Measurements from ENCODE around the gene MGMT.
A peak's percentile ranks its signal among the peaks of the same experiment; 100 is the strongest.
"Not testable (repeated sequence)": the region's sequence is repeated elsewhere in the genome, so short reads cannot be mapped to it uniquely, and the experiment has no call there.

The MGMT gene

DNA sequence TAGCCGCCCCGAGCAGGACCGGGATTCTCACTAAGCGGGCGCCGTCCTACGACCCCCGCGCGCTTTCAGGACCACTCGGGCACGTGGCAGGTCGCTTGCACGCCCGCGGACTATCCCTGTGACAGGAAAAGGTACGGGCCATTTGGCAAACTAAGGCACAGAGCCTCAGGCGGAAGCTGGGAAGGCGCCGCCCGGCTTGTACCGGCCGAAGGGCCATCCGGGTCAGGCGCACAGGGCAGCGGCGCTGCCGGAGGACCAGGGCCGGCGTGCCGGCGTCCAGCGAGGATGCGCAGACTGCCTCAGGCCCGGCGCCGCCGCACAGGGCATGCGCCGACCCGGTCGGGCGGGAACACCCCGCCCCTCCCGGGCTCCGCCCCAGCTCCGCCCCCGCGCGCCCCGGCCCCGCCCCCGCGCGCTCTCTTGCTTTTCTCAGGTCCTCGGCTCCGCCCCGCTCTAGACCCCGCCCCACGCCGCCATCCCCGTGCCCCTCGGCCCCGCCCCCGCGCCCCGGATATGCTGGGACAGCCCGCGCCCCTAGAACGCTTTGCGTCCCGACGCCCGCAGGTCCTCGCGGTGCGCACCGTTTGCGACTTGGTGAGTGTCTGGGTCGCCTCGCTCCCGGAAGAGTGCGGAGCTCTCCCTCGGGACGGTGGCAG is at the start of gene MGMT:
Gene MGMT (plus strand): TSS at position 539 of the 656 bp plus-strand sequence.
- peak; percentile 11 for DNase-seq

DNA sequence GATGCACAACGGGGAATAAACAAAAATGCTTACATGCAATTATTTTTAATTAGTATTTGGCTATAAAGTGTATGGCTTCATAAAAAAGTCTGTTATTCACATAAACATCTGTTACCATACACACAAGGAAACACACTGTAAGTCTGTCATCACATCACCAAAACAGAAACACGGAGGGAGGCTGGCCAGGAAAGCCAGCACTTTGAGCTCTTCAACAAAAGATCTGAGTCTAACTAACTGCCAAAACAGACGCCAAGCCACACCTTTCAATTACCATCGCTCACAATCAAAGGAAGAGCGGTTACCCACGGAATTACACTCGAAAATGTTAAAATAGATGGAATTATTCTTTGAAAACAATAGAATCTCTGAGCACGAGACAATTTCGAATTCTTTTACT is 49.2 kb upstream of the MGMT start:
- peak; percentile 5 for DNase-seq

DNA sequence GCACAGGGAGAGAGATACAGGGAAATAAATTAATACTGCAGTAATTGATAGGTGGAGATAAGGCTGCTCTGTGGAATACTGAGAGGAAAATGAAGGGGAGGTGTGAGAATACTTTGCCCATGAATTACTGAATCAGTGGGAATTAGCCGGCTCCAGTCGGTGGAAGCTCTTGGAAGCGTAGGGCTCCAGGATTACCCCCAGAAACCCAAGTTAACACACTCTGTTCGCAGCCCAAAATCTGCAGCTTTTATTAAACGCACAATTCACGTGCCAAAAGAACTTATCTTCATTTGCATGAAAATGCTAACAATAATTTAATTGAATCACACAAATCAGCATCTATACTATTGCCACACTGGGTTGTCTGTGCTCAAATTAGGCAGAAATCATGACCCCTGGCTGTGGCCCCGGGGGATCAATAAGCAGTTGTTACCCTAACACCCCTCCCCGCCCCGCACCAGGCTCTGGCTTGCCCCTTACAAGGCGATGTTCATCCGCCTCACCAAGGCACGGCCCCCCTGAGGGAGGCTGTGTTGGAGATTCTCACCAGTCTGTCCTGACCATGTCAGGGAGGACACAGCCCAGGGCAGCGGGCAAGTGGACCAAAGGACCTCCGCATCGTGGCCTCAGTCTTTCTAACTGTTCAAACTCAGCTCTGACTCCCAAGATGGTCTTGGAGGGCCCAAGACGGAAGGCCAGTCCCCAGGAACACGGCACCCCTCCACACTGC is 48.4 kb upstream of the MGMT start:
- no peak for DNase-seq

DNA sequence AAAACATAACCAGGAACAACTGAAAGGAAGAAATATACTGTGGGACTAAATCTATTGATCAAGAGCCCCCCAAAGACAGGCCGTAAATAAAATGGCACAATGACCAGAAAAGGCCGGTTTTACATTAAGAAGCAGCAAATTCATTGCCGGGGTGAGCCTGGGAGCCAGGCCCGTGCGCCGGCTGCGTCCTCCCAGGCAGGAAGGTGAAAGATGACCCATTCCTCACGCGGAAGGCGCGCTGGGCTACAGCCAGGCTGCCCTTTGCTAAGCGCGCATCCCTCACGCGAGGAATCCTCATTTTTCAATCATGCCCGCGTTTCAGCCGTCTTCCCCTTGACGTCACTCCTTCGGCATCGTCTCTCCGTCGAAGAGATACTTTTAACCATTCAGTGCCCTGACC is 47.6 kb upstream of the MGMT start:
- no peak for DNase-seq

DNA sequence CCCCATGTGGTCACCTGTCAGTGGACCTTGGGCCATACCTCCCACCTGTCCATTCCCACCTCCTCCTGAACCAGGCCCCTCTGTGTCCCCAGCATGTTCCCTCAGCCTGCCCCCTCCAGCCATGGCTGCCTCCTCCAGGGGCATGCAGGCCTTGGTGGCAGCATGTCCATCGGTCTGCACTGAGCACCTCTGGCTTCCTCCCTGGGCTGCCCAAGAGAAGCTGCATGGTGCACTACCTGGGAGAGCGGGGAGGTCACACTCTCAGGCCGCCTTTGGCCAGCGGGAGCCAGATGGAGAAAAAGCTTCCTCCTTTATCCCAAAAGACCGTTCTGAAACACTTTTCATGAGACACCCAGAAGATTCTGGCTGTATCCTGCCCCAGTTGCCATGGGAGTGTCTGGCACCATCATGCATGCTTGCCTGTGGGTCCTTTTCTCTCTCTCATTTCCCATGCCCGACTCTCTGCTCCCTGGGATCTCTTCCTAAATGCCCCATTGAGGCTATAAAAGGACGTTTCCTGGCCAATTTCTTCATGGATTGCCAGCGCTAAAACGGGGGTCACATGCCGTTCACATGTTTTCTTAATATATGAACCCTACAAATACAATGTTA is 45.5 kb upstream of the MGMT start:
- DNase-seq = no peak

DNA sequence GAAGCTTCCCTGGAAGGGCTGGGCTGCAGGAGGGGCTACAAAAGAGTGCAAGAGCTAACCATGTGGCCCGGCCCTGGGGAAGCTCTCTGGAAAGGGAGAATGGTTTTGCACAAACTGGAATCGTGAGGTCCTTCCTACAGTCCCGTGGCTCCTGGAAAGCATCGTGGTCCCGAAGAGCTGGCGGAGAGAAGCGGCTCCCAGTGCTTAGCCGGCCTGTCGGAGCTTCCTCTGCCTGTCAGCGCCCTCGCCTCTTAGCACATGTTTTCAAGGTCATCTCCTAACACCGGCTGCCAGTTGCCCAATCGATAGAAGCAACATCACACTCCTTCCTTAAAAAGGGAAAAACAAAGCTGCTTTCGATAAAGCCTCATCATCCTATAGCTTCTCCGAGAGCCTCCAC is 42.1 kb upstream of the MGMT start:
- no peak for DNase-seq

DNA sequence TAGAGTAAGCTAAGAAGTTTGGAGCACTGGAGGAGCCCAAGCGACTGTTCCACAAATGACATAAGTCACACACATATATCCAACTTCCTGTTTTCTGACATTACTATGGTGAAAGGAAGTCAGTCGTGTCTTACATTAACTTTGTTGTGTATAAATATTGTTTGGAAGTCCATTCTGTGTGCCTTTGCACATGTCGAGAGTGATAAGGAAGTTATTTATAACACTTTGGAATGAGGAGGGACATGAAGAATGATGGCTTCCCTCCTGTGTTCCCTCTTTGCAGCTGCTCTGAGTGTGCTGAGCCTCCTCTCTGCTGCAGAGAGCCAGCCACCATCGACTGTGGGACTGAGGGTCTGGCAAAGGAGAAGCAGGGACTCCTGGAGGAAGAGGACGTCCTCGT is 40.4 kb upstream of the MGMT start:
- DNase-seq = no peak

DNA sequence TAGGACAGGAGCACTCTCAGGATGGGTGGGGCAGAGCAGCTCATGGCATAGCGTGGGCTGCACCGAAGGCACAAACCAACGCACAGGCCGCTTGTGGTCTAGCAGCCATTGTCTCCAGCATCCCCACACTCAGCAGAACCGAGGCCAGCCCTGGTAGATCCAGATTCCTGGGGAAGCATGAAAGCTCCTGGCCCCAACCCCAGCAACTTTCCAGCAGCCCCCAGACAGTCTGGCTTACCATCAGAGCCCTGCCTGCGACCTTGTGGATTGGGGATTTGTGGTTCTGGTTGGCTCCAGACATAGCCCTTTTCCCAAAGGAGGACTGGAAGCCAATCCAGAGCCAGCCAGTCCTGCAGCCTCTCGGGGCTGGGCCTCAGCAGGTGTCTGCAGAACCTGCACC is 33.8 kb upstream of the MGMT start:
- no peak for DNase-seq

DNA sequence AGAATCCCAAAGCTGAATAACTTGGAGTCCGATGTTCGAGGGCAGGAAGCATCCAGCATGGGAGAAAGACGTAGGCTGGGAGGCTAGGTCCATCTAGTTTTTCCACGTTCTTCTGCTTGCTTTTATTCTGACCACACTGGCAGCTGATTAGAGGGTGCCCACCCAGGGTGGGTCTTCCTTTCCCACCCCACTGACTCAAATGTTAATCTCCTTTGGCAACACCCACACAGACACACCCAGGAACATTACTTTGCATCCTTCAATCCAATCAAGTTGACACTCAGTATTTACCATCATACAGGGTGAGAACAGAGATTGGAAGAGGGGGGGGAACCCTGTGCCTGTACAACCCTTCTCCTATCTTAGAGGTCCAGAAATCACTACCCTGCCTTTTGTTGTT is 31.3 kb upstream of the MGMT start:
- DNase-seq = not testable (repeated sequence)

DNA sequence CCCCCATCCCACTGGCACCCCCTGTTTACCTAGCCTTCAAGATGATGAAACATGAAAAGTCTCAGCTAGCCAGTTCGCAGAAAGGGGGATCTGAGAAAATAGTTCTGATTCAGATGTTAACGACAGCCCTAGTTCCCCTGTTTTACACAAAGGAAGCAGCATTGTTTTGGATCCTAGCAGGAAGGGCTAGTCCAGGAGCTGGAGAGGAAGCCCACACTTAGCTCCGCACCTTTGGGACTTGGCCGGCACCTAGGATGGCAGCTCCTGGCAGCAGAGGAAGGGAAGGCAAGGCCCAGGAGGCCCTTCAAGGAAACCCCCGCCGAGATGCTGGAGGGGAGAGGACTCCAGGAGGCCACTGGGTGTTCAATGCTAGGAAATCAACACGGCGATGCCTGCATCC is 29.0 kb upstream of the MGMT start:
- DNase-seq = no peak

DNA sequence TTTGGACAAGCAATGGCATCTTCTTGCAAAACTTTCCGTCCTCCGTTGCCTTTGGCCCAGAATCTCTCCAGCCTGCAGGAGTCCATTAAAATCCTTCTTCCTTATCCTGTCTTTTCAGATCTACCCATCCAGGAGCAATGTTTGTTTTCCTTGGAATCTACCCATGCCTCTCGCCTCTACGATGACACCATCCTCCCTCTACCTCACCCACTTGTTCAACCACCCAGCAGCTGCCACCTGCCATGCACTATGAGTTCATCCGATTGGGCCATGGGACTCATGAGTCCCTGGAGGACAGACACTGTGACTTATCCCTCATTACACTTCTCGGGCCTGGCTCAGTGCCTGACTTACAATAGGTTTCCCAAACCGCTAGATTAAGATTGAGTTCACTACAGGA is 26.8 kb upstream of the MGMT start:
- DNase-seq = no peak

DNA sequence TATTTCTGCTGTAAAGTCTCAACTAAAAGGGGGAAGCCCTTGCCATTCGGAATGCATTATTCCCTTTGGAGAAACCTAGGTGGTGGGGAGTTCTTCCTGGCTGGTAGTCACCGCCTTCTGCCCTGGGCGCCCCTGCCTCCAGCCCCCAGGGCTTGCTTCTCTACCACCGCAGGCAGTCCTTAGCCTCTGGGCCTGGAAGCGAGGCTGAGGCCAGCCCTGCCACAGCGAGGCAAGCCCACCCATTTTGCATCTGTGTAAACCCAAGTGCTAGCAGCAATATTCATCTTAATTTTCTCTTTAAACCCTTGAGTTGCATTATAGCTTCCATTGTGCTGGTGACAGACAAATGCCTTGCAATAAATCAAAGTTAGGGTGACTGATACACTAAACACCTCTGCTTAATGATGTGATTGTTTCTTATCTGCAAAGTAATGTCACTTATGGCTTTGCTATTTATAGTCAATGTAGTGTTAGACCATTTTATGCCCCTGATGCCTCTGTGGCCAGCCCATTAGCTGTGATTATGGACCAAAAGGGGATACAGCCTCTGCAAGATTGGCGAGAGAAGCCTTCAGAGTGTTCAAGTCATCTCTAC is 26.2 kb upstream of the MGMT start:
- DNase-seq = no peak

DNA sequence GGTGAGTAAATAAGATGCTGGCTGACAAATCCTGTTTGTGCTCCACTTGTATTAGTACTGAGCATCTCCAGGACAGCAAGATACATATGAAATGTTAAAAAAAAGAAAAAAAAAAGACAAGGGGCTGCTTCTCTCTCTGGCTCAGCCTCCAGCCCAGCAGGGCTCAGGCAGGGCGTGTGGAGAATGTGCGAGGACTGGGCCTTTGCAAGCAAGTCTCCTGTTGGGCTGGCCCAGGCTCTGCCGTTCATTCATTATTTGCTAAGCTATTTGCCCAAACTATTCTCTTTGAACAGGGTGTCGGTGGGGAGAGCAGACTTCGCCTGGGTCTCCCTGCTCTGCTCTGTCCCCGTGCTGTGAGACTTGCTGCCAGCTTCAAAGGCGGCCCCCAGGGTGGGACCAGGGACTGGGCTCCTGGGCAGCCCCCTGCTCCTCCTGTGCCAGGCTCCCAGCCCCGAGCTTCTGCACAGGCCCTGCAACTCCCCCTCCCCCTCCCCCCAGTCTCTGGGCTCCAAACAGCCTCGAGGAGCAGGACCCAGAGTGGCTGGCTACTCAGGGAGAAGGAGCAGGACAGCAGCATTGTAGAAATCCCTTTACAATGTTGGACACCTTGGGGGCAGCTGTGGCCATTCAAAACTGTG is 25.6 kb upstream of the MGMT start:
- no peak for DNase-seq

DNA sequence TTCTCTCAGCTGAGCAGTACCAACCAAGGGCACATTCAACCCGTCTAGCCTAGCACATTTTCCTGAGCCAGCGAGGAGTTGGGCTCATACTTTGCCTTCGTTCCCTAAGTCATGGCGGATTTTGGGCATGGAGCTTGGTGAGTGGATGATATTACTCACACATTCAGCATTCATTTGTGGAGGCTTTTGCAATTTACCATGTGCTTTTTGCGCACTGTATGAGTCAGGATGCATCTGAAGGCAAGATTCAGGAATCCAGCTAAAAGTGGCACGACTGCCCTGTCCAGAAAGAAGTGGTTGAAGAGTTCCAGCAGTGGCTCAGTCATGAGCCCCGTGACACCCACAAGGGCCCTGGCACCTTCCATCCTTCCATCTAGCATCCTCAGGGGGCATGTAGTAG is 24.2 kb upstream of the MGMT start:
- no peak for DNase-seq

DNA sequence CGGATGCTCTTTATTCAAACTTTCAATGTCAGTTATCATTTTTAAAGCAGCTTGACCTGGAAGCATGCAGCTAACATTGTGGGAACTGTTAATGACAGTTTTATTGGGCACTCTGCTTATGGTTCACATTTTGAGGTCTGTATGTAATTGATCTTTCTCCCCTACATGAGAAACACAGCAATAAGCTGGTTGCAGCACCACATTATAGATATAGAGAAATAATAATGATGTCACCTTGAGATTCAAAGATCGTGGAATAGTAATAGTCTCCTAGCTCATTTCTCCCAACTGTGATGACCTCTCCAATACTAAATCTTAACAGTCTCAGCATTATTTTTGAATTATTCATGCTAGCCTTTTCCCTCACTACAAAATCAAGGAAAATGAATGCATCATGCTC is 22.7 kb upstream of the MGMT start:
- no peak for DNase-seq

DNA sequence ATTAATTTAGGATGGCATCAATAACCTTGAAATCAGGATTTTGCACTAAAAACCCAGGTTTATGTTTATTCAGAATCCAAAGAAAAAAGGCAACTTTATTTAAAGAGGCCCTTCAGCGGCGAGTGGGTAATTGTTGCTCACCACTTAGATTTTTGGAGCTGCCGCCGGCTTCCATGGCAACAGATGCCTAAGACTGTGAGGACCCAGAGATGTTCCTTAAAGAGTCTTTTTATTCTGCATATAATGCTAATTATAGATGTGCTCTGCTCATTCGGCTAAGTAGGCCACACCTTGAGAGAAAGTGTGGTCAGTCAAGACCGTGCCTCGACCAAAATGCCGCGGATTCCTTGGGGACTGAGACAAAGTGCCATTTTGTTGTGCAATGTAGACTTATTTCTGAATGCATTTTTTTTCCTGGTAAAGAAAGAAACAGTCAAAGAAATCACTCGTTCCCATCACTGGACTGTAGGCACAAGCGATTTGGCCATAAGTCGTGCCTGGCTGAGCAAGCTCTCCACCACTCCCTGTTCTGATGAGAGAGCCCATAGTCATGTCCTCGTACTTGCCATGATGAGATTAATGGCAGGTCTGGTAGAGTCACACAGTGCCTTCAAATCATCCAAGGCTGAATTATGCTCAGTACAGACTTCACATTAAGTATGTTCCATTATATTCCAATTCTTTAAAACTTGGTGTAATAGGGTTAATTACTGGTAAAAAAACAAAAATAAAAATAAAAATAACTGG is 21.4 kb upstream of the MGMT start:
- DNase-seq = no peak

DNA sequence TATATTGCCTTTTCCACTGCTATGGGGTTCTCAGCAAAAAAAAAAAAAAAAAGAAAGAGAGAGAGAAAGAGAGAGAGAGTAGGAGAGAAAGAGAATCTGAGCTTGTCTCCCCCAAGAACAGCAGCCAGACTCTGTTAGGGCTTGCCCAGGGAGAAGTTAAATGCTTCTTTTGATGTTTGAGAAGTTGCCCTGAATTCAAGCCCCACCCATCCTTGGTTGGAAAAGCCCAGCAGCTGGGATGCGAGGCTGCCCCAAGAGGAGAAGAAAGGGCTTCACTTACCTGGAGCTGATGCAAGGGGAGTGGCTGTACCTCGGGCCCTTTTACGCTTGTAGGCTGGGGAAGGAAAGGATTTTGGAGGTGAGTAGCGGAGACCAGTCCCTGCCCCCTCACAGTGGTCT is 20.9 kb upstream of the MGMT start:
- DNase-seq = no peak

DNA sequence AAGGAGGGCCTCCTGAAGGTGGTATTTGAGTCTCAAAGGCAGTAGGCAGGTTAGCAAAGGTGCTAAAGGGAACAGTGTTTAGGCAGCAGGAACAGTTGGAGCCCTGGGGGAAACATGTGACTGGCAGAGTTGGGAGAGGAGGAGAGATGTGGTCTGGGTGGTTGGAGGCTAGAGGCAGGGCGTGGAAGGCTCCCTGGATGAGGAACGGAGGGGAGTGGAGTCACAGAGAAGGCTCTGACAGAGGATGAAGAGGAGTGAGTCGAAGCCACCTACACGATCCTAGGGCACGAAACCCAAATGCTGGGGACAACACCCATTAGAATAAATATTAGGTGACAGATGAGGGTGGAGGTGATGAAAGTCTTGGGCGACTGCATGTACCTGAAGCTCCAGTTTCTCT is 19.6 kb upstream of the MGMT start:
- DNase-seq = no peak

DNA sequence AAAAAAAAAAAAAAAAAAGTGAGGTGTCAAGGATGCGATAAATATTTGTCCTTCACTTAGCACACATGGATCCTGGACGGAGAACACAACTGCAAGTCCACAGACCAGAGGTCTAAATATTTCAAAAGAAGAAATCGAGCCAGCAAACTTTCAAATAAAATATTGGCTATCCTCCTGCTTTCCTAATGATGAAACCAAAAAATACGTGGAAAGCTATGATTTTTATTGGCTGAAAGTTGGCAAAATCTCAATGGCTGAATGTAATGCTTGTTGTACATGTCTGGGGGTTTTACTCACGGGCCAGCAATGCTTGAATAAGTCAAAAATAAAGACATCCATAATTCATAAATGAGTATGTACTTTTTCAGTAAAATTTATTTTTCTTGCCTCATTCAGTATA is 19.0 kb upstream of the MGMT start:
- no peak for DNase-seq

DNA sequence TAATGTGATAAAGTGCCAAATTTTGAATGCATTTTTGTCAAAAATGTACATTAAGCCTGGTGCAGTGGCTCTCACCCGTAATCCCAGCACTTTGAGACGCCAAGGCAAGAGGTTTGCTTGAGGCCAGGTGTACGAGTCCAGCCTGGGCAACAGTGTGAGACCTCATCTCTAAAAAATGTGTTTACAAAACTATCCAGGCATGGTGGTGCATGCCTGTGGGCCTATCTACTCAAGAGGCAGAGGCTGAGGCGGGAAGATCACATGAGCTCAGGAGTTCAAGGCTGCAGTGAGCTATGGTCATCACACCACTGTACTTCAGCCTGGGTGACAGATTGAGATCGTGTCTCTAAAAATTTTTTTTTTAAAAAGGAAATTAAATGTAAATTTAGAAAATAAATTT is 18.5 kb upstream of the MGMT start:
- DNase-seq = no peak

DNA sequence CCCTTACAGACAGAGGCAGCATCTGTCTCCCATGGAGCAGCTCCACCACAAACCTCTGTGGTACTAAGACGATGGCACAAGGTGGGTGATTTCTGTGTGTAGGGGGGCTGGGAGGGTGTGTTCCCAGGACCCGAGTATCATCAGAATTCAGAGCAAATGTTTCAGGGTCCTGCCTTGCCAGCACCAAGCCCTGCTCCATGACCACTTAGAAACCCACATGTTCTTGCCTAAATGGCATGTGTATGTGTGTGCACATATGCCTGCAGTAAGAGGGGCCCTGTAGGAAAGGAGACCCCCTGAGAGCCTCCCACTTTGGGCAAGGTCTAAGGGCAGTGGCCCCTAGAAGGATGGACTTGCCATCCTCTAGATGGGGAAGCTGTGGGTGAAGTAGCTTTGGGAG is 17.1 kb upstream of the MGMT start:
- no peak for DNase-seq

DNA sequence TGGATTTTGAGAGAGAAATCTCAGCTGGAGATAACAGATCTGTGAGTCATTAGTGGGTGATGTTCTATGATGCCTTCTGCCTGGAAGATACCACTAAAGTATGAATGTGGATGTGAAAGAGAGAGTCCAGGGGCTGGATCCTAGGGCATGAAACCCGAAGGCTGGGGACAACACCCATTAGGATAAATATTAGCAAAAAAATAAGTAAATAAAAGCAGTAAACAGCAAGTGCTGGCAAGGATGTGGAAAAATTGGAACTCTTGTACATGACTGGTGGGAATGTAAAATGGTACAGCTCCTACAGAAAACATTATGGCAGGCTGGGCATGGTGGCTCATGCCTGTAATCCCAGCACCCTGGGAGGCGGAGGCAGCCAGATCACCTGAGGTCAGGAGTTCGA is 16.6 kb upstream of the MGMT start:
- DNase-seq = no peak

DNA sequence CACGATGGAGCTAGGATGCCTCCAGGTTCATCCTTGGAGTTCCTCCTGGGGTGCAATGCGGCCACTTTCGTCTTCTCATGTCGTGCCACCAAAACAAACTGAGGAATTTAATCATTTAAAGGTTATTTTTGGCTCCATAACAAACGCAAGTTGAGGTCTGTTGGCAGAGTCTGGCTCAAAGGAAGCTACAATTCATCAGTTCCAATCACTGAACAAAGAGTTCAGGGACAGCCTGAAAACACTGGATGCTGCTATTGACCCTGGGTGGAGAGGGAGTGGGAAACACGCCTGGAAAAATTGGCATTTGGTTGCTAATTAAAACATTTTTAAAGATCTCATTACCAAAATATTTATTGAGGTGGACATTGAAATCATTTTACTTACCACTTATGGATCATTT is 11.4 kb upstream of the MGMT start:
- no peak for DNase-seq
